ENCODE data around the gene CCSER1.
"Not testable (repeated sequence)": the region's sequence is repeated elsewhere in the genome, so short reads cannot be mapped to it uniquely, and the experiment has no call there.

CCSER1 gene

DNA sequence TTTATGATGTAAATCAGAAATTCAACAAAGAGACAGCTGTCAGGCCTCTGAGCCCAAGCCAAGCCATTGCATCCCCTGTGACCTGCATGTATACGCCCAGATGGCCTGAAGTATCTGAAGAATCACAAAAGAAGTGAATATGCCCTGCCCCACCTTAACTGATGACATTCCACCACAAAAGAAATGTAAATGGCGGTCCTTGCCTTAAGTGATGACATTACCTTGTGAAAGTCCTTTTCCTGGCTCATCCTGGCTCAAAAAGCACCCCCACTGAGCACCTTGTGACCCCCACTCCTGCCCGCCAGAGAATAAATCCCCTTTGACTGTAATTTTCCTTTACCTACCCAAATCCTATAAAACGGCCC is 1496.4 kb downstream of the CCSER1 start:
- not testable (repeated sequence) for DNase-seq

DNA sequence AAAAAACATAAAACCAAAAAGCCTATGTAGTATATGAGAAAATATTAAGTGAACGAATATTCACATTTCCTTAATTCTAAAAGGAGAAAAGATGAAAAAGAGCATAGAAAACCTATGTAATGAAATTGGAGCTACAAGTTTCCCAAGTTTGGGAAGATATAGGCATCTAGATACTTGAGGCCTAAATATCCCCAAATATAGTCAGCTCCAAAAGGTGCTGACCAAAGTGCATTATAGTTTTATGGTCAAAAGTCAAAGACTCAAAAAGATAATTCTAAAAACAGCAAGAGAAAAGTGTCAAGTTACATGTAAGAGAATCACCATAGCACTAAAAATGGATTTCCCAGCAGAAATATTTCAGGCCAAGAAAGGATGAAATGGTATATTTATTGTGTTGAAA is 1502.9 kb downstream of the CCSER1 start:
- DNase-seq: no peak

DNA sequence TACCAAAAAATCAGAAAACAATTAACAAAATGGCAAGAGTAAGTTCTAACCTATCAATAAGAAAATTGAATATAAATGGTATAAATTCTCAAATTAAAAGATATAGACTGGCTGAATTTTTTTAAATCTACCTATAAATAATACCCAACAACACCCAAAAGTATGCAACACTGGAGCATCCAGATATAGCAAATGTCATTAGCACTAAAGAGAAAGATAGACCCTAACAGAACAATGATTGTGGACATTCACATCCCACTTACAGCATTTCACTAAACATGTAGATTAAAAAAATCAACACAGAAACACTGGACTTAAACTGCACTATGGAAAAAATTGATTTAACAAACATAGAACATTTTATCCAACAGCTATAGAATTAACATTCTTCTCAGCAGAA is 1503.6 kb downstream of the CCSER1 start:
- no peak for DNase-seq

DNA sequence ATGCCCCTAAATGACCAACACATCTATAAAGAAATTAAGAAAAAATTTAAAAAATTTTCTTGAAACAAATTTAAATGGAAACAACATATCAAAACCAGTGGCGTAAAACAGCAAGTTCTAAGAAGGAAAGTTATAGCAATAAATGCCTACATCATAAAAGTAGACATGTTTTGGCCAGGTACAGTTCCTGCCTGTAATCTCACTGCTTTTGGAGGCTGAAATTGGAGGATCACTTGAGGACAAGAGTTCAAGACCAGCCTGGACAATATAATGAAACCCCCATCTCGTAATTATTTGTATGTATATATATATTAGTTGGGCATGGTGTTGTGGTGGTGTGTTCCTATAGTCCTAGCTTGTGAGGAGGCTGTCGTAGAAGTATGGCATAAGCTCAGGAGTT is 1504.1 kb downstream of the CCSER1 start:
- no peak for DNase-seq

DNA sequence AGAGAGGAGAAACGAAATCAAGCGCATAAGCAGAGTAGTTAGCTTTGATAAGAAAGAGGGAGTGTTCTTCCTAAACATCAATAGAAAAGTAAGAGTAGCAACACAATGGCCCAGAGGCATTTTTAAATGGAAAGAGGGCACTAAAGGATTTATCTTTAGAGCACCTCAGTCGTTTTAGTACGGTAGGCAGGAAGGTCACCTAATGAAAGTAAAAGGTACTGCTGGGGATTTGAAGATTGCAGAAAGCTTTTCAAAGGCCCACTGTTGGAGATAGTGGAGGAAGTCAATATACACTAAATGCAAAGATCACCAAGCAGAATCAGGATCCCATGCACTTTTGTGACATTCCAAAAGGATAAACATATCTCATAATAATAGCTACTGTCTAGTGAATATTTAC is 1508.9 kb downstream of the CCSER1 start:
- no peak for DNase-seq
